RWPE1 (cell line): Measurements from ENCODE around the gene RCAN1.

Experiments
- CTCF ChIA-PET: fragments of 350-600 bp; sonication (Branson Sonifier 250); formaldehyde crosslinking; extraction: SDS; loops from one replicate; lab custom pipeline; 2021; lab: Yijun Ruan, JAX
- POLR2A ChIA-PET: fragments of 400-600 bp; formaldehyde crosslinking; extraction: SDS; loops from one replicate; lab custom pipeline; 2020; ENCODE audit warnings: antibody characterized with exemption; ENCODE audit not compliant: low non-redundant PET; lab: Yijun Ruan, JAX
- DNase-seq: peaks from one replicate; pipeline ENCODE4 v3.0.0; 2012; ENCODE audit warnings: low spot score
- H3K27ac ChIP-seq: fragments of 450-650 bp; 2 replicates; pipeline ENCODE4 v1.5.1; 2017
- CTCF ChIP-seq: fragments of 450-650 bp; conservative IDR thresholded peaks from 2 replicates; pipeline ENCODE4 v1.5.1; 2017; ENCODE audit warnings: low read depth, mild to moderate bottlenecking

Gene RCAN1

GRCh38 chr21:34603710-34604057, 11.2 kb downstream of the RCAN1 start:
- no peak overlapping the region for H3K27ac ChIP-seq
- no peak for TF ChIP-seq CTCF
- CTCF ChIA-PET = interaction anchor here (0.6 to 1.5 kb wide), 16 partner anchors 9 to 236 kb away, joined by 3 to 12 read pairs (median 4); no protein-coding TSS in a partner anchor
- DNase-seq = no peak
- POLR2A ChIA-PET = no interaction called here

- POLR2A ChIA-PET = no interaction called here
- DNase-seq = peak; percentile 49
- CTCF ChIA-PET = interaction anchor here (0.6 to 1.5 kb wide), 22 partner anchors 9 to 763 kb away, joined by 3 to 12 read pairs (median 4); no protein-coding TSS in a partner anchor
- peak; percentile 70 for TF ChIP-seq CTCF
- H3K27ac ChIP-seq = no peak overlapping the region
Observed at GRCh38 chr21:34603002-34603709, 11.8 kb downstream of the RCAN1 start.

- TF ChIP-seq CTCF = no peak
- no peak for DNase-seq
- POLR2A ChIA-PET = no interaction called here
- CTCF ChIA-PET = interaction anchor here (0.6 to 1.5 kb wide), 8 partner anchors 26 to 1397 kb away, joined by 3 to 12 read pairs (median 7); no protein-coding TSS in a partner anchor
- no peak overlapping the region for H3K27ac ChIP-seq
Observed at GRCh38 chr21:34602061-34602460, 12.9 kb downstream of the RCAN1 start.

GRCh38 chr21:34599534-34600101, 15.3 kb downstream of the RCAN1 start:
- no peak for DNase-seq
- CTCF ChIA-PET = no interaction called here
- POLR2A ChIA-PET = no interaction called here
- H3K27ac ChIP-seq = no peak overlapping the region
- TF ChIP-seq CTCF = no peak

- no peak overlapping the region for H3K27ac ChIP-seq
- TF ChIP-seq CTCF = no peak
- ChIA-PET POLR2A (no interaction called here), CTCF (interaction anchor here (0.6 kb wide), 1 partner anchor 57 kb away, joined by 4 read pairs; no protein-coding TSS in a partner anchor)
- DNase-seq = peak; percentile 72
Observed at GRCh38 chr21:34598931-34599400, 15.9 kb downstream of the RCAN1 start.

- no peak for DNase-seq
- CTCF ChIA-PET = interaction anchor here (0.6 kb wide), 1 partner anchor 74 kb away, joined by 5 read pairs; no protein-coding TSS in a partner anchor
- POLR2A ChIA-PET = no interaction called here
- no peak for TF ChIP-seq CTCF
- no peak overlapping the region for H3K27ac ChIP-seq
Observed at GRCh38 chr21:34597406-34597805, 17.5 kb downstream of the RCAN1 start.
